HEK293T (cell line): Measurements from ENCODE around the gene FBXO39.

Experiments
- CTCF ChIA-PET: fragments of 350-600 bp; formaldehyde crosslinking; extraction: SDS; loops from one replicate; lab custom pipeline; 2021; ENCODE audit warnings: antibody characterized with exemption, inconsistent platforms; lab: Yijun Ruan, JAX
- POLR2A ChIA-PET: fragments of 350-600 bp; formaldehyde crosslinking; extraction: SDS; loops from one replicate; lab custom pipeline; 2020; ENCODE audit warnings: antibody characterized with exemption, inconsistent platforms; lab: Yijun Ruan, JAX
- DNase-seq: peaks from one replicate; pipeline ENCODE4 v3.0.0; 2012; ENCODE audit warnings: mixed read lengths; ENCODE audit errors: extremely low spot score
- BHLHE40 ChIP-seq: fragments of 450-650 bp; IDR thresholded peaks from 2 replicates; pipeline ENCODE4 v1.6.1; 2016; ENCODE audit warnings: mild to moderate bottlenecking, moderate library complexity, borderline replicate concordance
- ELF4 ChIP-seq: fragments of 450-650 bp; IDR thresholded peaks from 2 replicates; pipeline ENCODE4 v1.6.1; 2017; ENCODE audit warnings: antibody characterized with exemption
- L3MBTL2 ChIP-seq: fragments of 450-650 bp; conservative IDR thresholded peaks from 2 replicates; pipeline ENCODE4 v1.6.1; 2016; ENCODE audit warnings: mild to moderate bottlenecking
- LEF1 ChIP-seq: fragments of 450-650 bp; IDR thresholded peaks from 2 replicates; pipeline ENCODE4 v1.6.1; 2017; ENCODE audit warnings: mild to moderate bottlenecking, borderline replicate concordance
- NFRKB ChIP-seq: fragments of 450-650 bp; IDR thresholded peaks from 2 replicates; pipeline ENCODE4 v1.6.1; 2016; ENCODE audit warnings: mild to moderate bottlenecking, moderate library complexity
- SUZ12 ChIP-seq: fragments of 450-650 bp; IDR thresholded peaks from 2 replicates; pipeline ENCODE4 v1.6.1; 2016; ENCODE audit warnings: mild to moderate bottlenecking
- TARDBP ChIP-seq: fragments of 450-650 bp; IDR thresholded peaks from 2 replicates; pipeline ENCODE4 v1.6.1; 2016
- ZNF384 ChIP-seq: fragments of 450-650 bp; IDR thresholded peaks from 2 replicates; pipeline ENCODE4 v1.6.1; 2016

The FBXO39 gene

DNA sequence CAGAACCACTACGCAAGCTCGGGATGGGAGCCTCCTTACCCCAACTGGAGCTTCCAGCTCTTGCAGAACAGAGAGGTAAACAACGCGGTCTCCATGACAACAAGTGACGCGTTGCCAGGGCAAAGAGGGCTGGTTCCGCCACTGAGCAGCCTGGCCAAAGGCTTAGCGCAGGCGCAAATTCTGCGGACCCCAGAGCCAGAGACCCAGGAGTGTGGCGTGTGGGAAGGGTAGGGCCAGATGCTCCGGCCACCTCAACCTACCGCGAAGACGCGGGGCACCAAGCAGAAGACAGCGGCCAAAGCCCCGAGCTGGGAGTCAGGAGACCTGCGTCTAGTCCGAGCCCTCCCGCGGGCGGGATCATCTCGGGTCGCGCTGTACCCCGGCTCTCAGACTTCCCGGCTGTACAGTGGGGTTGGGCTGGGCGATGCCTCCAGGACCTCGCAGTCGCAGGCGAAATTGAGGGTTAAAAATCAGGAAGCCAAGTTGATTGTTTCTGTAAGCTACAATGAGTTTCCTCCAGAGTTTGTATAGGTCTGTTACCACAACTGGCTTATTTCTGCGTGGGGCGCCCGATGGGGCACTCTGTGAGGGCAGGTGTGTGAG, 55.7 kb downstream of the FBXO39 start, which contains the start of gene TEKT1:
Gene TEKT1 (minus strand): TSS at position 69 of the 603 bp plus-strand sequence. CDS start 1,353 bp downstream, outside the sequence.
- peak; percentile 86 for DNase-seq
- CTCF ChIA-PET = interaction anchor here (0.6 to 1.5 kb wide), 2 partner anchors 11 to 106 kb away, joined by 4 to 6 read pairs; no protein-coding TSS in a partner anchor
- POLR2A ChIA-PET = no interaction called here
- TF ChIP-seq LEF1 = no peak
- no peak for TF ChIP-seq NFRKB
- TF ChIP-seq ELF4 = no peak
- no peak for TF ChIP-seq L3MBTL2
- TF ChIP-seq SUZ12 = no peak
- TF ChIP-seq TARDBP = no peak
- TF ChIP-seq BHLHE40 = no peak
- TF ChIP-seq ZNF384 = no peak
